H9 (cell line): Measurements from ENCODE around the gene NPC1. TPM values are rescaled to one million over a fixed set of nuclear protein-coding genes. Genes with fewer than 3 reads are reported as not detected.
A peak's percentile ranks its signal among the peaks of the same experiment; 100 is the strongest.

ENCODE experiments used
- DNase-seq: peaks from one replicate; pipeline ENCODE4 v3.0.0-alpha.2; 2017
- H2AFZ ChIP-seq: one replicate; pipeline ENCODE4 v1.6.1; 2013; ENCODE audit warnings: mild to moderate bottlenecking, low read length, control low read depth, moderate library complexity
- H2AK5ac ChIP-seq: 2 replicates; pipeline ENCODE4 v1.6.1; 2013; ENCODE audit warnings: low read length, control low read depth, mixed read lengths; ENCODE audit not compliant: insufficient read length
- H2BK120ac ChIP-seq: one replicate; pipeline ENCODE4 v1.6.1; 2013; ENCODE audit warnings: low read depth, mild to moderate bottlenecking, low read length, control low read depth, inconsistent platforms; ENCODE audit not compliant: poor library complexity, severe bottlenecking
- H2BK12ac ChIP-seq: 2 replicates; pipeline ENCODE4 v1.6.1; 2013; ENCODE audit warnings: low read length, control low read depth, mixed read lengths, low read depth; ENCODE audit not compliant: insufficient read length
- H2BK15ac ChIP-seq: 2 replicates; pipeline ENCODE4 v1.6.1; 2013; ENCODE audit warnings: low read depth, low read length, control low read depth
- H2BK20ac ChIP-seq: one replicate; pipeline ENCODE4 v1.6.1; 2013; ENCODE audit warnings: low read depth, mild to moderate bottlenecking, low read length, control low read depth, inconsistent platforms; ENCODE audit not compliant: poor library complexity, severe bottlenecking
- H2BK5ac ChIP-seq: 2 replicates; pipeline ENCODE4 v1.6.1; 2013; ENCODE audit warnings: low read length, control low read depth, mixed read lengths; ENCODE audit not compliant: insufficient read length
- H3K14ac ChIP-seq: 2 replicates; pipeline ENCODE4 v1.6.1; 2013; ENCODE audit warnings: low read length, control low read depth; ENCODE audit not compliant: insufficient read depth
- H3K18ac ChIP-seq: 2 replicates; pipeline ENCODE4 v1.6.1; 2013; ENCODE audit warnings: low read depth, mild to moderate bottlenecking, mixed read lengths, low read length, control low read depth; ENCODE audit not compliant: insufficient read length
- H3K23ac ChIP-seq: 2 replicates; pipeline ENCODE4 v1.6.1; 2013; ENCODE audit warnings: low read length, control low read depth, mixed read lengths, low read depth; ENCODE audit not compliant: insufficient read length
- H3K23me2 ChIP-seq: 2 replicates; pipeline ENCODE4 v1.6.1; 2013; ENCODE audit warnings: low read depth, mild to moderate bottlenecking, mixed read lengths, low read length, control low read depth; ENCODE audit not compliant: insufficient read length, poor library complexity, severe bottlenecking
- H3K27ac ChIP-seq: 2 replicates; pipeline ENCODE4 v1.5.1; 2013; ENCODE audit warnings: low read length, control low read depth, mixed read lengths, low read depth; ENCODE audit not compliant: insufficient read length
- H3K27me3 ChIP-seq: 2 replicates; pipeline ENCODE4 v1.6.1; 2013; ENCODE audit warnings: low read length, control low read depth, inconsistent platforms; ENCODE audit not compliant: insufficient read depth
- H3K4ac ChIP-seq: 2 replicates; pipeline ENCODE4 v1.6.1; 2013; ENCODE audit warnings: low read depth, mild to moderate bottlenecking, control low read depth, inconsistent platforms, low read length, moderate library complexity
- H3K4me1 ChIP-seq: 2 replicates; pipeline ENCODE4 v1.6.1; 2013; ENCODE audit warnings: low read length, control low read depth, inconsistent platforms; ENCODE audit not compliant: insufficient read depth
- H3K4me2 ChIP-seq: 2 replicates; pipeline ENCODE4 v1.6.1; 2013; ENCODE audit warnings: low read length, control low read depth, mixed read lengths; ENCODE audit not compliant: insufficient read length, insufficient read depth
- H3K56ac ChIP-seq: 2 replicates; pipeline ENCODE4 v1.6.1; 2013; ENCODE audit warnings: low read depth, mild to moderate bottlenecking, mixed read lengths, low read length, control low read depth; ENCODE audit not compliant: insufficient read length
- H3K79me1 ChIP-seq: 2 replicates; pipeline ENCODE4 v1.6.1; 2013; ENCODE audit warnings: low read depth, mild to moderate bottlenecking, moderate library complexity, low read length, control low read depth, inconsistent platforms; ENCODE audit not compliant: insufficient read depth, poor library complexity, severe bottlenecking
- H3K79me2 ChIP-seq: 2 replicates; pipeline ENCODE4 v1.6.1; 2013; ENCODE audit warnings: low read length, control low read depth, inconsistent platforms; ENCODE audit not compliant: insufficient read depth
- H3K9ac ChIP-seq: 2 replicates; pipeline ENCODE4 v1.6.1; 2013; ENCODE audit warnings: low read length, control low read depth, mixed read lengths; ENCODE audit not compliant: insufficient read length; ENCODE audit errors: extremely low read depth
- H3K9me3 ChIP-seq: one replicate; pipeline ENCODE4 v1.6.1; 2013; ENCODE audit warnings: low read depth, low read length, inconsistent platforms; ENCODE audit not compliant: control insufficient read depth
- H3T11ph ChIP-seq: one replicate; pipeline ENCODE4 v1.6.1; 2013; ENCODE audit warnings: mild to moderate bottlenecking, low read length, control low read depth, inconsistent platforms
- H4K20me1 ChIP-seq: one replicate; pipeline ENCODE4 v1.6.1; 2013; ENCODE audit not compliant: control insufficient read depth, insufficient read length, insufficient read depth
- H4K5ac ChIP-seq: 2 replicates; pipeline ENCODE4 v1.6.1; 2013; ENCODE audit warnings: low read depth, mild to moderate bottlenecking, mixed read lengths, low read length, control low read depth; ENCODE audit not compliant: insufficient read length
- H4K8ac ChIP-seq: replicated peaks from 2 replicates; pipeline ENCODE4 v1.6.1; 2013; ENCODE audit warnings: low read length, control low read depth, mixed read lengths, low read depth; ENCODE audit not compliant: insufficient read length
- H4K91ac ChIP-seq: 2 replicates; pipeline ENCODE4 v1.6.1; 2013; ENCODE audit warnings: low read depth, mild to moderate bottlenecking, moderate library complexity, mixed read lengths, low read length, control low read depth; ENCODE audit not compliant: insufficient read length
- H3K27ac Mint-ChIP-seq, 3 experiments: 2 replicates in 2 of 3; 3 replicates in 1 of 3; pipeline ENCODE4 v1.8.0; 2020 to 2021; ENCODE audit warnings: mixed read lengths in 3 of 3, mild to moderate bottlenecking in 1 of 3, moderate library complexity in 1 of 3
- H3K27me3 Mint-ChIP-seq: 2 replicates; pipeline ENCODE4 v1.8.0; 2021; ENCODE audit warnings: low read depth, mild to moderate bottlenecking, moderate library complexity, mixed read lengths
- H3K36me3 Mint-ChIP-seq, 3 experiments: 2 replicates in 2 of 3; 3 replicates in 1 of 3; pipeline ENCODE4 v1.8.0; 2020 to 2021; ENCODE audit warnings: low read depth in 3 of 3, mixed read lengths in 3 of 3; ENCODE audit not compliant: insufficient read depth in 1 of 3
- H3K4me1 Mint-ChIP-seq, 2 experiments: 2 replicates each; pipeline ENCODE4 v1.8.0; 2020; ENCODE audit warnings: mixed read lengths in 2 of 2
- H3K4me3 Mint-ChIP-seq, 2 experiments: 2 replicates in 1 of 2; 3 replicates in 1 of 2; pipeline ENCODE4 v1.8.0; 2020 to 2021; ENCODE audit warnings: mild to moderate bottlenecking in 2 of 2, mixed read lengths in 2 of 2, moderate library complexity in 1 of 2
- H3K9me3 Mint-ChIP-seq, 2 experiments: 2 replicates in 1 of 2; 3 replicates in 1 of 2; pipeline ENCODE4 v1.8.0; 2020; ENCODE audit warnings: mild to moderate bottlenecking in 2 of 2, mixed read lengths in 2 of 2, moderate library complexity in 1 of 2
- WGBS: extraction: QIAGEN DNeasy Blood & Tissue Kit; methylation state at CpG from one replicate; pipeline ENCODE4 v1.1.7; 2013; ENCODE audit warnings: missing lambda C conversion rate, low lambda C conversion rate, mixed read lengths; ENCODE audit not compliant: insufficient read length; ENCODE audit errors: extremely low coverage; 5-methylcytosine and 5-hydroxymethylcytosine counted together
- total RNA-seq: library from RNA; stranded (reverse); gene quantifications from 2 replicates; pipeline ENCODE4 v1.2.1, GENCODE V29; 2021
- TF ChIP-seq, protein P1 (sequence below): fragments of 200-600 bp; sonication (generic); conservative IDR thresholded peaks from 3 replicates; pipeline ENCODE4 v1.8.0; 2021; ENCODE audit warnings: antibody characterized with exemption, mild to moderate bottlenecking

Gene NPC1
- total RNA-seq, 1 experiment from 2014 or later = 24.2 TPM

GRCh38 chr18:23552505-23552904 lies 33.8 kb downstream of the NPC1 start:
- Histone ChIP-seq H3K4me2 (no peak overlapping the region), H3K79me1 (no peaks in the 10 kb centered on the region), H3K14ac (no peak overlapping the region), H2BK12ac (no peak overlapping the region), H3K9ac (no peak overlapping the region), H4K91ac (no peak overlapping the region), H3K4ac (no peak overlapping the region), H2AK5ac (no peak overlapping the region), H3K4me1 (no peaks in the 10 kb centered on the region), H4K20me1 (no peaks in the 10 kb centered on the region), H4K8ac (no peak overlapping the region), H3T11ph (no peak overlapping the region), H3K27me3 (no peaks in the 10 kb centered on the region), H3K18ac (no peak overlapping the region), H3K79me2 (no peaks in the 10 kb centered on the region), H2BK20ac (no peak overlapping the region), H3K23me2 (no peaks in the 10 kb centered on the region), H2AFZ (no peak overlapping the region), H3K27ac (no peak overlapping the region), H2BK15ac (no peak overlapping the region), H3K56ac (no peak overlapping the region), H4K5ac (no peak overlapping the region), H3K23ac (no peak overlapping the region), H2BK5ac (no peak overlapping the region), H2BK120ac (no peak overlapping the region), H3K9me3 (no peaks in the 10 kb centered on the region)
- no peak for DNase-seq
- no peaks in the 10 kb centered on the region for H3K27me3 Mint-ChIP-seq
- 0 out of 7 replicates have a peak overlapping the region, but pooled peaks of 1 of the 3 experiments have one; percentile 73 for H3K27ac Mint-ChIP-seq
- H3K4me3 Mint-ChIP-seq = no peak overlapping the region
- no peaks in the 10 kb centered on the region for H3K9me3 Mint-ChIP-seq
- WGBS = no CpG with 5 or more reads among the region's 11 CpGs
- TF ChIP-seq, protein P1, sequence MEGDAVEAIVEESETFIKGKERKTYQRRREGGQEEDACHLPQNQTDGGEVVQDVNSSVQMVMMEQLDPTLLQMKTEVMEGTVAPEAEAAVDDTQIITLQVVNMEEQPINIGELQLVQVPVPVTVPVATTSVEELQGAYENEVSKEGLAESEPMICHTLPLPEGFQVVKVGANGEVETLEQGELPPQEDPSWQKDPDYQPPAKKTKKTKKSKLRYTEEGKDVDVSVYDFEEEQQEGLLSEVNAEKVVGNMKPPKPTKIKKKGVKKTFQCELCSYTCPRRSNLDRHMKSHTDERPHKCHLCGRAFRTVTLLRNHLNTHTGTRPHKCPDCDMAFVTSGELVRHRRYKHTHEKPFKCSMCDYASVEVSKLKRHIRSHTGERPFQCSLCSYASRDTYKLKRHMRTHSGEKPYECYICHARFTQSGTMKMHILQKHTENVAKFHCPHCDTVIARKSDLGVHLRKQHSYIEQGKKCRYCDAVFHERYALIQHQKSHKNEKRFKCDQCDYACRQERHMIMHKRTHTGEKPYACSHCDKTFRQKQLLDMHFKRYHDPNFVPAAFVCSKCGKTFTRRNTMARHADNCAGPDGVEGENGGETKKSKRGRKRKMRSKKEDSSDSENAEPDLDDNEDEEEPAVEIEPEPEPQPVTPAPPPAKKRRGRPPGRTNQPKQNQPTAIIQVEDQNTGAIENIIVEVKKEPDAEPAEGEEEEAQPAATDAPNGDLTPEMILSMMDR = no peak
- H3K4me1 Mint-ChIP-seq = no peaks in the 10 kb centered on the region
- H3K36me3 Mint-ChIP-seq = peaks cover 24 to 88% (median 60%) of the 10 kb centered on the region in 3 experiments
